Activated CD8-positive, alpha-beta memory T cell treated with anti-CD3 and anti-CD28 coated beads for 48 hours (primary cell): ENCODE results near the gene TMSB15C.

Experiments
- DNase-seq, 3 experiments: peaks; one replicate each; pipeline ENCODE4 v3.0.0-alpha.2; 2020; ENCODE audit warnings: low read depth in 2 of 3, low spot score in 2 of 3

The TMSB15C gene

GRCh38 chrX:104047171-104047570 is 28.9 kb downstream of the TMSB15C start:
- DNase-seq = no peak

- no peak for DNase-seq
Observed at GRCh38 chrX:104045642-104046041, 30.4 kb downstream of the TMSB15C start.

DNA sequence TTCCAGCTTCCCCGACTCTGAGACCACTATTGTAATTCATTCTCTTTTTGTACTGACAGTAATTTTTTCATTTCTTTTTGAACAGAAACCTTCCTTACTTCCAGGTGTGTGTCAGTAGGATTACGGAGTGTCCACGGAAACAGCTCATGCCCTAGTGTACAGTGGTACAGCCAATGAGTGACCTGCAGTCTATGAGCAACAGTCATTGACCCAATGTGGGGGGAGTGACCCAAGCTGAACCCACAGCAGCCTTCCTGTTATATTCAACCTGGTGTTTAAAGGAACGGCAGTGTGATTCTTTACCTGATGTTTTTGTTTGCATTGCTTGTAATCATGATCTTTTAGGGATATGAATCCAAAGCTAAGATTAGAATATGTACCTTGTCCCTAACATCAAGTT is 35.0 kb downstream of the TMSB15C start:
- no peak for DNase-seq

- no peak for DNase-seq
Observed at GRCh38 chrX:104039689-104040505, 36.1 kb downstream of the TMSB15C start, which contains the start of gene H2BW2. H2BW2 (plus strand) TSS chrX:104039956; CDS start chrX:104039995, 39 bp downstream.
